ENCODE data around the gene ZNF565.
"Not testable (repeated sequence)": the region's sequence is repeated elsewhere in the genome, so short reads cannot be mapped to it uniquely, and the experiment has no call there.

Gene ZNF565

GRCh38 chr19:36214386-36215275, at the start of gene ZNF565, which contains the start of gene ZNF146:
Gene ZNF565, minus strand, starts transcription at chr19:36214665. Its CDS starts 12,680 bp downstream, at chr19:36201985.
Gene ZNF146, plus strand, starts transcription at chr19:36215106. Its CDS starts 21,335 bp downstream, at chr19:36236441.
- DNase-seq (ENCODE audit: low spot score), result peak; percentile 96

GRCh38 chr19:36259211-36259610, 44.7 kb upstream of the ZNF565 start:
- DNase-seq (ENCODE audit: low spot score), result no peak

GRCh38 chr19:36258028-36258875, 43.8 kb upstream of the ZNF565 start:
- no peak for DNase-seq (ENCODE audit: low spot score)

GRCh38 chr19:36257520-36257876, 43.0 kb upstream of the ZNF565 start:
- DNase-seq (ENCODE audit: low spot score), result no peak

- DNase-seq (ENCODE audit: low spot score), result no peak
Measured at GRCh38 chr19:36256853-36257519, 42.5 kb upstream of the ZNF565 start.

GRCh38 chr19:36256064-36256463, 41.6 kb upstream of the ZNF565 start:
- DNase-seq (ENCODE audit: low spot score), result no peak

GRCh38 chr19:36255316-36255715, 40.9 kb upstream of the ZNF565 start:
- DNase-seq (ENCODE audit: low spot score), result no peak

- DNase-seq (ENCODE audit: low spot score), result no peak
Measured at GRCh38 chr19:36254848-36255247, 40.4 kb upstream of the ZNF565 start.

GRCh38 chr19:36252047-36252446, 37.6 kb upstream of the ZNF565 start:
- DNase-seq (ENCODE audit: low spot score), result no peak

- DNase-seq (ENCODE audit: low spot score), result no peak
Measured at GRCh38 chr19:36246006-36246481, 31.6 kb upstream of the ZNF565 start.

GRCh38 chr19:36245210-36246005, 30.9 kb upstream of the ZNF565 start:
- DNase-seq (ENCODE audit: low spot score), result no peak

GRCh38 chr19:36244066-36244465, 29.6 kb upstream of the ZNF565 start:
- no peak for DNase-seq (ENCODE audit: low spot score)

- no peak for DNase-seq (ENCODE audit: low spot score)
Measured at GRCh38 chr19:36236946-36237310, 22.5 kb upstream of the ZNF565 start.

- no peak for DNase-seq (ENCODE audit: low spot score)
Measured at GRCh38 chr19:36236304-36236945, 22.0 kb upstream of the ZNF565 start.

- not testable (repeated sequence) for DNase-seq (ENCODE audit: low spot score)
Measured at GRCh38 chr19:36233626-36234025, 19.2 kb upstream of the ZNF565 start.

GRCh38 chr19:36225219-36225892, 10.9 kb upstream of the ZNF565 start:
- DNase-seq (ENCODE audit: low spot score), result no peak

- no peak for DNase-seq (ENCODE audit: low spot score)
Measured at GRCh38 chr19:36222503-36222902, 8.0 kb upstream of the ZNF565 start.

- DNase-seq (ENCODE audit: low spot score), result no peak
Measured at GRCh38 chr19:36221474-36221873, 7.0 kb upstream of the ZNF565 start.

- DNase-seq (ENCODE audit: low spot score), result peak; percentile 12
Measured at GRCh38 chr19:36215276-36216123, 1.0 kb upstream of the ZNF565 start.
